Endothelial cell of umbilical vein (primary cell): ENCODE results near the gene ANKAR. TPM values are rescaled to one million over a fixed set of nuclear protein-coding genes. Genes with fewer than 3 reads are reported as not detected.

ENCODE experiments used
- BruUV-seq: library from RNA; stranded (reverse); fragments of 400-500 nt; replicated peaks from 2 replicates; lab custom pipeline; 2021; lab: Mats Ljungman, UMichigan
- CTCF ChIA-PET: fragments of 300-600, 350-600 bp; sonication (Branson Sonifier 250); formaldehyde crosslinking; loops from one replicate; lab custom pipeline; 2021; ENCODE audit warnings: antibody characterized with exemption, inconsistent platforms; lab: Charles Lee
- POLR2A ChIA-PET: fragments of 300-600, 350-600 bp; sonication (Branson Sonifier 250); formaldehyde crosslinking; loops from one replicate; lab custom pipeline; 2021; ENCODE audit warnings: antibody characterized with exemption, inconsistent platforms; lab: Charles Lee
- DNase-seq: peaks from one replicate; pipeline ENCODE4 v3.0.0-alpha.2; 2011; ENCODE audit warnings: low read depth, low spot score
- FAIRE-seq: peaks from 2 replicates; lab custom pipeline; 2011; peaks lifted over from hg19 to GRCh38; lab: Jason Lieb, UNC
- H2AFZ ChIP-seq: 2 replicates; pipeline ENCODE4 v1.6.0; 2012; ENCODE audit warnings: low read depth, low read length, control low read depth, inconsistent platforms
- H3K27ac ChIP-seq: 2 replicates; pipeline ENCODE4 v1.5.1; 2011; ENCODE audit warnings: low read depth, mild to moderate bottlenecking, control low read depth, low read length, moderate library complexity; ENCODE audit not compliant: insufficient read depth
- H3K27me3 ChIP-seq, 2 experiments: 2 replicates each; pipeline versions ENCODE4 v1.6.0 to v1.6.1; 2011; ENCODE audit warnings: low read length in 2 of 2, mixed read lengths in 1 of 2; ENCODE audit not compliant: control insufficient read depth in 2 of 2, insufficient read depth in 2 of 2
- H3K36me3 ChIP-seq, 2 experiments: 2 replicates in 1 of 2; 3 replicates in 1 of 2; pipeline ENCODE4 v1.5.1; 2011; ENCODE audit warnings: low read length in 2 of 2, mild to moderate bottlenecking in 1 of 2, moderate library complexity in 1 of 2; ENCODE audit not compliant: control insufficient read depth in 2 of 2, insufficient read depth in 2 of 2; ENCODE audit errors: extremely low read depth in 1 of 2
- H3K4me1 ChIP-seq: 3 replicates; pipeline ENCODE4 v1.5.1; 2011; ENCODE audit warnings: mild to moderate bottlenecking, low read length; ENCODE audit not compliant: control insufficient read depth, insufficient read depth; ENCODE audit errors: extremely low read depth
- H3K4me2 ChIP-seq: 2 replicates; pipeline ENCODE4 v1.6.1; 2011; ENCODE audit warnings: low read length, control low read depth, mixed read lengths; ENCODE audit not compliant: insufficient read depth
- H3K4me3 ChIP-seq, 3 experiments: fragments of 200-600 bp in 1 of 3; sonication (generic), shearing (Covaris generic) in 1 of 3; replicated peaks in 1 of 3; 2 replicates each; pipeline ENCODE4 v1.5.1; 2011 to 2016; ENCODE audit warnings: control low read depth in 3 of 3, low read length in 3 of 3, mild to moderate bottlenecking in 2 of 3, inconsistent platforms in 1 of 3, low read depth in 1 of 3, moderate library complexity in 1 of 3; ENCODE audit not compliant: insufficient read depth in 1 of 3
- H3K79me2 ChIP-seq: 2 replicates; pipeline ENCODE4 v1.6.0; 2012; ENCODE audit warnings: low read length, inconsistent platforms; ENCODE audit not compliant: control insufficient read depth, insufficient read depth
- H3K9ac ChIP-seq: replicated peaks from 2 replicates; pipeline ENCODE3; 2011; ENCODE audit warnings: low read length, control low read depth; ENCODE audit not compliant: insufficient read depth; ENCODE audit errors: extremely low read depth
- H3K9me1 ChIP-seq: replicated peaks from 3 replicates; pipeline ENCODE4 v1.6.0; 2011; ENCODE audit warnings: mild to moderate bottlenecking, low read length; ENCODE audit not compliant: control insufficient read depth, insufficient read depth; ENCODE audit errors: extremely low read depth
- H3K9me3 ChIP-seq: replicated peaks from 2 replicates; pipeline ENCODE4 v1.5.1; 2012; ENCODE audit warnings: low read length, inconsistent platforms; ENCODE audit not compliant: control insufficient read depth, insufficient read depth
- H4K20me1 ChIP-seq: replicated peaks from 2 replicates; pipeline ENCODE3; 2011; ENCODE audit warnings: mild to moderate bottlenecking, low read length; ENCODE audit not compliant: control insufficient read depth, insufficient read depth; ENCODE audit errors: extremely low read depth
- EZH2 ChIP-seq: IDR thresholded peaks from 2 replicates; pipeline ENCODE4 v1.6.1; 2012; ENCODE audit warnings: borderline replicate concordance, low read depth, mild to moderate bottlenecking, moderate library complexity, low read length, inconsistent platforms; ENCODE audit not compliant: severe bottlenecking
- FOS ChIP-seq: IDR thresholded peaks from 2 replicates; pipeline ENCODE4 v1.6.1; 2011; ENCODE audit warnings: mild to moderate bottlenecking, low read length, moderate library complexity, borderline replicate concordance; ENCODE audit not compliant: insufficient read depth
- GATA2 ChIP-seq: IDR thresholded peaks from 2 replicates; pipeline ENCODE4 v1.7.0; 2011; ENCODE audit warnings: low read depth, mild to moderate bottlenecking, moderate library complexity, mixed read lengths, low read length; ENCODE audit not compliant: insufficient read length, insufficient read depth
- JUN ChIP-seq: IDR thresholded peaks from 2 replicates; pipeline ENCODE4 v1.6.1; 2011; ENCODE audit warnings: borderline replicate concordance, low read depth; ENCODE audit not compliant: insufficient read length, insufficient read depth
- MAX ChIP-seq: IDR thresholded peaks from 2 replicates; pipeline ENCODE4 v1.6.1; 2011; ENCODE audit not compliant: insufficient read depth, insufficient read length
- MYC ChIP-seq: IDR thresholded peaks from one replicate; pipeline ENCODE4 v1.6.1; 2011; ENCODE audit warnings: mild to moderate bottlenecking, low read depth, low read length
- POLR2A ChIP-seq: IDR thresholded peaks from 2 replicates; pipeline ENCODE4 v1.6.1; 2012; ENCODE audit warnings: low read depth, mild to moderate bottlenecking, control low read depth, low read length
- POLR2AphosphoS5 ChIP-seq: IDR thresholded peaks from 2 replicates; pipeline ENCODE4 v1.6.1; 2012; ENCODE audit warnings: low read depth, mild to moderate bottlenecking, control low read depth, low read length, moderate library complexity; ENCODE audit not compliant: insufficient read depth
- dilution Hi-C: fragments of 300-500 bp; cut with MboI; formaldehyde crosslinking; loops from one replicate; pipeline ENCODE4 v1.15.0; 2019; ENCODE audit warnings: low sequenced_read_pairs; ENCODE audit not compliant: extremely low pct_ligation_motif_present
- intact Hi-C: fragments of 100-400 bp; cut with micrococcal nuclease; formaldehyde crosslinking; loops from one replicate; pipeline ENCODE4 v1.10.0; 2022
- polyA plus RNA-seq, 4 experiments: library from polyadenylated mRNA; depleted of rRNA in 3 of 4; stranded (reverse) in 3 of 4; unstranded in 1 of 4; fragments of >200 nt; gene quantifications; 2 replicates each; pipeline versions ENCODE4 v1.2.1 to v1.2.3, GENCODE V29; 2011 to 2012; ENCODE audit warnings: missing spikeins in 1 of 4
- total RNA-seq: library from RNA; stranded (reverse); gene quantifications from 2 replicates; pipeline ENCODE4 v1.2.3, GENCODE V29; 2021
- TF ChIP-seq, protein P1 (sequence below), 2 donors: IDR thresholded peaks; 1 replicate in 1 of 2; 2 replicates in 1 of 2; pipeline ENCODE4 v1.5.1; 2011; ENCODE audit warnings: low read length in 2 of 2, mild to moderate bottlenecking in 2 of 2, moderate library complexity in 2 of 2, control low read depth in 1 of 2, inconsistent platforms in 1 of 2, low read depth in 1 of 2; ENCODE audit not compliant: insufficient read depth in 1 of 2; ENCODE audit errors: extremely low read depth in 1 of 2

Gene ANKAR
- total and polyA plus RNA-seq, 2 donors (not counting 3 experiments of a cell fraction or from before 2014, with no cell fraction given): 1.3 to 4.3 TPM

DNA sequence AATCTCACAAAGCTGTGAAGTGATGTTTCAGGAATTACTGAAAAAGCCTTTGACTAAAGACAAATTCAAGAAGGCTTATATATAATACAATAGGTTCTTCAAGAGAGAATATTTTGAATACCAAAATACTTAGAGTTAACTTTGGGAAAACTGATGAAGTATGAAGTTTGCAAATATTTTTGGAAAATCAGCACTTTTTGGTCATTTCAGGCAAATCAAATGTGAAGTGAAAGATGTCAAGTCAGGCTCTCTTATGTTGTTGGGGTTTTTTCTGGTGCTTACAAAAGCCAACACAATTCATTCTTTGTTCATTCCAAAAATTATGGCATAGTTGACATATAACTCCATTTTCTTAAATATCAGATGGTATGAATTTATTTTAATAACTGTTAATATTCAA is 27.9 kb upstream of the ANKAR start:
- Histone ChIP-seq H3K36me3 (no peaks in the 10 kb centered on the region), H3K4me3 (no peak overlapping the region), H4K20me1 (no peaks in the 10 kb centered on the region), H3K9me3 (no peaks in the 10 kb centered on the region), H3K9me1 (no peaks in the 10 kb centered on the region), H3K4me2 (no peak overlapping the region), H3K27ac (no peak overlapping the region), H3K4me1 (no peaks in the 10 kb centered on the region), H3K27me3 (no peaks in the 10 kb centered on the region), H3K9ac (no peak overlapping the region), H2AFZ (no peak overlapping the region), H3K79me2 (no peaks in the 10 kb centered on the region)
- TF ChIP-seq, protein P1, sequence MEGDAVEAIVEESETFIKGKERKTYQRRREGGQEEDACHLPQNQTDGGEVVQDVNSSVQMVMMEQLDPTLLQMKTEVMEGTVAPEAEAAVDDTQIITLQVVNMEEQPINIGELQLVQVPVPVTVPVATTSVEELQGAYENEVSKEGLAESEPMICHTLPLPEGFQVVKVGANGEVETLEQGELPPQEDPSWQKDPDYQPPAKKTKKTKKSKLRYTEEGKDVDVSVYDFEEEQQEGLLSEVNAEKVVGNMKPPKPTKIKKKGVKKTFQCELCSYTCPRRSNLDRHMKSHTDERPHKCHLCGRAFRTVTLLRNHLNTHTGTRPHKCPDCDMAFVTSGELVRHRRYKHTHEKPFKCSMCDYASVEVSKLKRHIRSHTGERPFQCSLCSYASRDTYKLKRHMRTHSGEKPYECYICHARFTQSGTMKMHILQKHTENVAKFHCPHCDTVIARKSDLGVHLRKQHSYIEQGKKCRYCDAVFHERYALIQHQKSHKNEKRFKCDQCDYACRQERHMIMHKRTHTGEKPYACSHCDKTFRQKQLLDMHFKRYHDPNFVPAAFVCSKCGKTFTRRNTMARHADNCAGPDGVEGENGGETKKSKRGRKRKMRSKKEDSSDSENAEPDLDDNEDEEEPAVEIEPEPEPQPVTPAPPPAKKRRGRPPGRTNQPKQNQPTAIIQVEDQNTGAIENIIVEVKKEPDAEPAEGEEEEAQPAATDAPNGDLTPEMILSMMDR (IDR thresholded peaks at IDR 0.05; ENCODE audit: extremely low read depth in 1 of 2, insufficient read depth in 1 of 2, low read depth in 1 of 2, low read length in 2 of 2): no peak
- TF ChIP-seq POLR2A (no peak), POLR2AphosphoS5 (no peak), FOS (no peak), GATA2 (no peak), MYC (no peak), JUN (no peak), EZH2 (no peak), MAX (no peak)
- intact Hi-C loops: no loop called here
- DNase-seq (no peak), FAIRE-seq (no peak)
- ChIA-PET POLR2A (no interaction called here), CTCF (interaction anchor here (1.4 kb wide), 1 partner anchor 15 kb away, joined by 4 read pairs; the partner anchor contains the start of gene ASNSD1)
- no TSS peak for BruUV-seq
- dilution Hi-C loops: no loop called here
